ENCODE data around the gene LPCAT4.
A peak's percentile ranks its signal among the peaks of the same experiment; 100 is the strongest.
"Not testable (repeated sequence)": the region's sequence is repeated elsewhere in the genome, so short reads cannot be mapped to it uniquely, and the experiment has no call there.

Gene LPCAT4

DNA sequence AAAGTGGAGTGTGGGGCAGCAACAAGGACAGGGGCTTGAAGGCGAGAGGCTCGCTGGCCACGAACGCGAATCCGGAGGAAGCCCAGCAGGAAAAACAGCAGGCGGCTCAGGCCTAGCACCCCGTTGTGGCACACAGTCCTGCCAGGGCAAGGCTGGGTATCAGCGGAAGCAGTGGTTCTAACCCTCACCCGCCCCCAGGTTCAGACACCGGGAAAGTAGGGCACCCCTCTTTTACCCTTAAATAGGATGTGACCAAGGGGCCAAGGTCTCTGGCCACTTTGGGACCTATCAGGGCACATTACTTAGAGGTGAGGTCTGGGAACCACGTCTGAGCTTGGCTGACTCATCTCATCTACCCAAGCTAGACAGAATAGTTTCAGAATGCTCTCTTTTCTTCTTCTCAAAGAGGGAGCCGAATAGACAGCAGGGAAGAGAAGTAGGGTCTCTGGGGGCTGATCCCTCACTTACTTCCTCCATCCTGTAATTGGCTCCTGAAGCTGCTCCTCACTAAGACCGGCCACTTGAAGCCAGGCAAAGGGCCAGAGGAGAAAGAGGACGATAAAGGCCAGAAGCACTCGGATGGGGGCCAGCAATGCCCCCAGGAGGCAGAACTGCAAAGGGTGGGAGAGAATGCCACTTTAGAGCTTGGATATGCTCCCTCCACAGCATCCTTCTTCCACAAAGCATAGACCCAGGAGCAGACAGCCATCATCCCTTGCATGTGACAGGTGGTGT lies 1.7 kb downstream of the LPCAT4 start:
- in situ Hi-C loops (cut with MboI; ENCODE audit: low pct_unique_long_range_greater_than_20kb, low sequenced_read_pairs), result no loop called here
- DNase-seq, result peak; percentile 44

DNA sequence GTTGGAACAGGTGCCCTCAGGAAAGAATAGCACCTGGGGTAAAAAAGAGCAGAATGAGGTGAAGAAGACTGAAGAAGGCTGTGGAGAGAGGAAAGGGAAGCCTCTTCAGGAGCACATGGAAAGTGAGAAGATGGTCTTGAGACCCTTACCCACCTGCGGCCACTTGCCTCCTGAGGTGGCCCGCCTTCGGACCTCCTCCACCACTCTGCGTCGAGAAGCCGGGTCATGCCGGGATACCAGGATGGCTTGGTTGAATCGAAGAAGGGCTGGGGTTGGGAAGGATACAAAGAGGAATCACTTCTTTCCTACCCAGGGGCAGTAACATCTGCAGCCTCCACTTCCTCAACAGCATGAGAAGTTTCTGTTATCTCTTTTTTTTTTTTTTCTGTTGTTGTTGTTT lies 3.0 kb downstream of the LPCAT4 start:
- in situ Hi-C loops (cut with MboI; ENCODE audit: low pct_unique_long_range_greater_than_20kb, low sequenced_read_pairs), result no loop called here
- no peak for DNase-seq

DNA sequence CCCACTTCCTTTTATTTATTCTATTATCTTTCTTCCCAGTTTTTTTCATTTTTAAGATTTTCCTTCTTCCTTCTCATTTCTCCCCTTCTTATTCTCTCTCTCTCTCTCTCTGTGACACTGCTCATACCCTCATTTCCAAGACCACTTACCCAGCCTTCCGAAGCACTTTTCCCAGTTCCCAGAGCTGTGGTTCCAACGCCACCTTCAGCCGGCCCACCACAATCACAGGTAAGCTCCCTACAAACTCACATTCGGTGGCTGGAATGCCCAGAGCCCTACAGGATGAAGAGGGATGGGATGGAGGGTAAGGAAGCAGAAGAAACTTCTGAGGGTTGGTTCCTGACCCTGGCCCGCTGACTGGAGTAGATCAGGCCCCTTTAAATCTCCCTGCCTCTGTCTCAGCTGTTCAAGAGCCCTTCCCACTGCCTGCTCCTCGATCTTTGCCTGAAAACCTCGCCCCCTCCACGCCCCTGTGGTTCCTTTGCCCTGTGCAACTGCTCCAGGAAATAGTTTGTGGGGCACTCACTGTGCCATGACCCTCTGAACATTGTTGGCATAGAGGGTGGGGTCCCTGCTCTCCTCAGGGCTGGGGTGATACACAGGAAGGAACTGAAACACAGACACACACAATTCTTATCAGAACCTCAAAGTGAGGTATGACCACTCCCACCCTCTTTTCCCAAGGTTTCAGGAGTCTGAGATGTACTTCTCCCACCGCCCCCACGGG lies 4.8 kb downstream of the LPCAT4 start:
- in situ Hi-C loops (cut with MboI; ENCODE audit: low pct_unique_long_range_greater_than_20kb, low sequenced_read_pairs), result no loop called here

DNA sequence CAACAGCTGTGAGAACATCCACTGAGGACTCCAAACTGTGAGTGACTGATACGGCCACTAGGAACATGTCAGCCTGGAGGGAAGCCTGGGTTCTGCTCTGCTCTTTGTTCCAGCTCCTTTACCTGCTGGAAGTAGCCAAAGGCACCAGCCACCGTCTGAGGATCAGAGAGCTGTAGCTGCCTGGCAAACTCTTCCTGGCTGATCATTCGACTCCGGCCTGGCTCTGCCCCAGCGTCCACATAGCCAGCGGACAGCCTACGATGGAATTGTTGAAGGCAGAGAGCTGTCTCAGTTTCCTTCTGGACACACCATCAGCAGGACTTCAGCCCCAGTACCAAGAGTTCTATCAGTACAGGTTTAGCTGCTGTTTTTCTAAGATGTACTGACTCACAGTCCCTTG lies 5.7 kb downstream of the LPCAT4 start:
- in situ Hi-C loops (cut with MboI; ENCODE audit: low pct_unique_long_range_greater_than_20kb, low sequenced_read_pairs), result no loop called here
- no peak for DNase-seq

More for the DNA sequence above, 4.8 kb downstream of the LPCAT4 start:
- no peak for DNase-seq

DNA sequence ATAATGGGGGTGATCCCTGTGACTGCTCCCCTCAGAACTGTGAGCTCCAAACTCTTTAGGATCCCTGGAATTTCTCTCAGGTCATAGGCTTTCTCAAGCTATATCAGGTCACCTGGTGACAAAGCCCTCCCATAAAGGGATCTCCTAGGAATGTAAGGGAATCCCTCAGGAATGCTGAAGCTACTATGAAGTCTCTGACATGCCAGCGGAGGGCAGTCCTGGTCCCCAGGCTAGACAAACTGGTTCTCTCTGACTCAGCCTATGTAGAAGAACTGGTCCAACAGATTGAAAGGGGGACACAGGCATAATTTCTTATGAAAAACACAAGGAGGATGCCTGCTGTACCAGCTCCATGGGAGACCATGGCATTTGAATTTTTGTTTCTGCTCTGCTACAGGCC lies 6.7 kb downstream of the LPCAT4 start:
- no peak for DNase-seq
- in situ Hi-C loops (cut with MboI; ENCODE audit: low pct_unique_long_range_greater_than_20kb, low sequenced_read_pairs), result no loop called here

DNA sequence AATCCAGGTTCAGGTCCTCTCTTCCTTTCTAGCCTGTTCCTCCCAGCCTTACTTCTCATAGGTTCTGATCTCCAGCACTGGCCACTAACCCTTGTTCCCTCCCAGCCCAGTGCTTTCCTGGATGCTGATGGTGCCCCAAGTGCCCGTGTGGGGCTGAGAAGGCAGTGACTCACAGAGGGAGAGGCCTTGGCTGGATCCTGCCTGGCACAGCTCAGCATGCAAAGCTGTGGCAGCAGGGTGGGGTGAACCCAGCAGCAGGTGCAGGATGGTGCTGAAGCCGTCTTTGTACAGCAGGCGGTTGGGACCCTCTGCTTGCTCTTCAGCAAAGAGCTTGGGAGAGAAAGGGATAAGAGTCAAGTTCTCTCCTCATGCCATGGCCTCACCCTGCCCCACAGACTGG lies 7.6 kb downstream of the LPCAT4 start:
- in situ Hi-C loops (cut with MboI; ENCODE audit: low pct_unique_long_range_greater_than_20kb, low sequenced_read_pairs), result no loop called here
- no peak for DNase-seq

DNA sequence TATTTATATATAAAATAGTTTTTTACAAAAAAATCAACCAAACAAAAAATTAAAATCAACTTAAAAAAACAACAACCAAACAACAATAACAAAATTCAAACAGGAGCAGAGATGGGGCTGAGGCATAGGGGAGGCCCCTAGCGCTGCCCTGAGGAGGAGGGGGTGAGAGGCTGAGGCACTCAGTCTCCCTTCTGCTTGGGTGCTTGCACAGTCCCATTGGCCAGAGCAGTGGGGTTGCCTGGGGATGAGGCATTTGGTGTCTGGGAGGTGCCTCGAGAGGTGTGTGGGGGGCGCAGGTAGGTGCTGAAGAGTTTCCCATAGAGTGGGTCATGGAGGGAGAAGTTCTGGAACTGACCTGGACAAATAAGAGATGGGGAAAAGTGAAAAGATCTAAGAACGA lies 8.0 kb downstream of the LPCAT4 start:
- DNase-seq, result no peak
- in situ Hi-C loops (cut with MboI; ENCODE audit: low pct_unique_long_range_greater_than_20kb, low sequenced_read_pairs), result no loop called here

DNA sequence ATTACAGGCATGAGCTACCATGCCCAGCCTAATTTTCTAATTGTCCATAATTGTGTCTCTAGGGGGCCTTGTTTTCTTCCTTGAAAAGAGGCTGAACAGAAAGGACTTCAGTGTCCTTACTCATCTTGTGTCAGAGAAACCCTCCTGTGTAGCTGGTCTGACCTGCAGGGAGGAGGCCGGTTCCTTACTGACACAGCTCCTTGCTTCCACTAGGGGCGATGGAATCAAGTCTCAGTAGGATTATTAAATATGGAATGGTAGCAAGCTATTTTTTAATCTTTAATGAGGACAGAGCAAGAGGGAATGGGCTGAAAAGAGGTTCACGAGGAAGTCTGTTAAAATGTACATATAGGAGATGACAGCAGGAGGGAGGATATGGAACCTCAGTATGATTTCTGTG lies 8.6 kb downstream of the LPCAT4 start:
- in situ Hi-C loops (cut with MboI; ENCODE audit: low pct_unique_long_range_greater_than_20kb, low sequenced_read_pairs), result no loop called here

DNA sequence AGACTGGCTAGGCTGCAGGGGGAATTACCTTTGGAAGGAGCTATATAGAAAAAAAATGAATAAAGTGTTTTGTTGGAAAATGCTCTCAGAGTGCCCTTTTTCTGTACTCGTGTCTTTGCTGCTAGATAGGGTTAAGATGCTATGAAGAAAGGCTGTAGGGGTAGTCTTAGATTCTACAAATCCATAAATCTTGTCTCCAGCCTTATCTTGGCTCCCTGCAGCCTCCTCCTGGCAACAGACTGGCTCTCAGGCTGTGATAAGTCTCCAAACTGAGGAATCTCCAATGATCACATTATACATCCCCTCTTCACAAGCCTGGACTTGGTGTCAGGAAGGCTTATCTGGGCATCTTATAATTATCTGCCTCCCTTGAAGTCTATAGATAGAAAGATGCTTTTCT lies 9.3 kb downstream of the LPCAT4 start:
- in situ Hi-C loops (cut with MboI; ENCODE audit: low pct_unique_long_range_greater_than_20kb, low sequenced_read_pairs), result no loop called here

More for the DNA sequence above, 8.6 kb downstream of the LPCAT4 start:
- no peak for DNase-seq

DNA sequence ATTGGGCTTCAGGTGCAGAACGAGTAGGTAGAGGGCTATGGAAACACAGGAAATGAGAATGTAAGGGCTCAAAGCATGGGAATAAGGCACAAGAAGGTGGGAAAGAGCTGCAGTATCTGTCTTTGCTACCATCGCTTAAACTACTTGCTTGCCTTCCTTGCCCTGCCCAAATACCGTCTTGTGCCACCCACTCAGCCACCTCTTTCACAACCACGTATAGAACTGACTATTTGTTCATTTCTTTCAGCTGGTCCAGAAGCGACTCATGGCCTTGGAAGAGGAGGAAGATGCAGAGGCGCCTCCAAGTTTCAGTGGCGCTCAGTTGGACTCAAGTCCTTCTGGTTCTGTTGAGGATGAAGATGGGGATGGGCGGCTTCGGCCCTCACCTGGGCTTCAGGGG lies 11.8 kb downstream of the LPCAT4 start:
- DNase-seq, result no peak
- in situ Hi-C loops (cut with MboI; ENCODE audit: low pct_unique_long_range_greater_than_20kb, low sequenced_read_pairs), result no loop called here

More for the DNA sequence above, 9.3 kb downstream of the LPCAT4 start:
- no peak for DNase-seq

DNA sequence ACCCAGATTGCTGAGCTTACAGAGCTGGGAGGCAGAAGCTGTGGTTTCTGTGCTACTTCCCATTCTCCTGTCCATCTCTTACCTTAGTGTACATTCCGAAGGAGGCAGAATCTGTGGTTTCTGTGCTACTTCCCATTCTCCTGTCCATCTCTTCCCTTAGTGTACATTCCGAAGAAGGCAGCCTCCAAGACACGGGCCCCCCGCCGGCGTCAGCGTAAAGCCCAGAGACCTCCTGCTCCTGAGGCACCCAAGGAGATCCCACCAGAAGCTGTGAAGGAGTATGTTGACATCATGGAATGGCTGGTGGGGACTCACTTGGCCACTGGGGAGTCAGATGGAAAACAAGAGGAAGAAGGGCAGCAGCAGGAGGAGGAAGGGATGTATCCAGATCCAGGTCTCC lies 12.7 kb downstream of the LPCAT4 start:
- no peak for DNase-seq
- in situ Hi-C loops (cut with MboI; ENCODE audit: low pct_unique_long_range_greater_than_20kb, low sequenced_read_pairs), result no loop called here

DNA sequence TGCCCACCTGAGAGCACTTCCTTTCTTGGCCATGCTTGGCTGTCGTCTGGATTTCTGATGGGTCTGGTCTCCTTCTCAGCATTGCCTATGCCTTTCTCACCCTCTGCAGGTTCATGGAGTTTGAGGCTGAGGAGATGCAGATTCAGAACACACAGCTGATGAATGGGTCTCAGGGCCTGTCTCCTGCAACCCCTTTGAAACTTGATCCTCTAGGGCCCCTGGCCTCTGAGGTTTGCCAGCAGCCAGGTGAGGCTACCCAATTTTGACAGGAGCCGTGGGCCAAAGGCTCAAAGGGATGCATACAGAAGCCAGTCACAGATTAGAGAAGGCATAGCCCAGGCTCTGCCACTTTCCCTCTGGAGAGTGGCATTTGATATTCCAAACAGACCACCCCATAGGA lies 13.4 kb downstream of the LPCAT4 start:
- no peak for DNase-seq
- in situ Hi-C loops (cut with MboI; ENCODE audit: low pct_unique_long_range_greater_than_20kb, low sequenced_read_pairs), result no loop called here

DNA sequence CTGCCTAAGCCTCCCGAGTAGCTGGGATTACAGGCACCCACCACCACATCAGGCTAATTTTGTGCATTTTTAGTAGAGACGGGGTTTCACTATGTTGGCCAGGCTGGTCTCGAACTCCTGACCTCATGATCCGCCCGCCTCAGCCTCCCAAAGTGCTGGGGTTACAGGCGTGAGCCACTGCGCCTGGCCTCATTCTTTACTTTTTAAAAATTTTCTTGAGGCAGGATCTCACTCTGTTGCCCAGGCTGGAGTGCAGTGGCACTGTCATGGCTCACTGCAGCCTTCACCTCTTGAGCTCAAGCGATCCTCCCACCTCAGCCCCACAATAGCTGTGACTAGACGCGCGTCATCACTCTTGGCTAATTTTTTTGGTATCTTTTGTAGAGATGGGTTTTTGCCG lies 14.0 kb downstream of the LPCAT4 start:
- DNase-seq; in situ Hi-C loops (cut with MboI; ENCODE audit: low pct_unique_long_range_greater_than_20kb, low sequenced_read_pairs): not testable (repeated sequence)

DNA sequence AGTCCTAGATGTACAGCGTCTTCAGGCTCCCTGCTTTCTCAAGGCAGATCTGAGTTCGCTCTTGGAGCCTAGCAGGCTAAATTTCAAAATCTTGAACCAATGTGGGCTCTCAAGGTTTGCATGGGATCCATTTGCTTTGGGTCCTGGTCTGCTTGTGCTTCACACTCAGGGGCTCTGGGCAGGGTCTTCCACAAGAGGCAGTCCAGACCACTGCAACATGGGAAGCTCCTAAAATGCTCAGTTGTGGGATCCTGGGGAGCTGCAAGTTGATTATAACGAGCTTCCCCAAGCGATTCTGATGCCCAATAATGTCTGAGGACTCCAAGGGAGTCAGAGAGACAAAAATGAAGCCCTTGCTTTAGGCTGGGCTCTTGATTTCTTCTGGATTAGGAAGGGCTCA lies 17.2 kb downstream of the LPCAT4 start:
- in situ Hi-C loops (cut with MboI; ENCODE audit: low pct_unique_long_range_greater_than_20kb, low sequenced_read_pairs), result no loop called here
- DNase-seq, result no peak

DNA sequence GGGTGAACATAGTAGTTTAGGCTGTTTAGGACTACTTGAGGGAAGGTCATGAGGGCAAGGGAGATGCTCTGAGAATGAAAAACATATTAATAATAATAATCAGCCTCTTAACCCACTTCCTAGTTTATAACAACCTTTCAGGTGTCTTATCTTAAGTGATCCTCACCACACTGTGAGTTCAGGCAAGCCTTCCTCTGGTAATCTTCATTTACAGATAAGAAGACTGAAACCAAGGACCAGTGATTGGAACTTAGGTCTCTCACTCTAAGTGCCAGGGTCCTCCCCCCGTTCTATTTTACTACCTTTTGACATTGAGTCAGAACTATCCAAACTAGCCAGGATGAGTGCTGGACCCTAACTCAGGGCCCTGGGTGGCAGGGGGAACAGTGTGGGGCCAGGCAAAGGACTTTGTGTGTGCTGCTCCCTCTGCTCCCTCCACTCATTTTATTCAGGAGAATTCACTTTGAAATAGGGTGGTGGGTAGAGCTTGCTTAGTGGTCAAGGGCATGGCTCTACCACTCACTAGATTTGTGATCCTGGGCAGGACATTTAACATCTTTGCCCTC lies 18.2 kb downstream of the LPCAT4 start:
- no peak for DNase-seq
- in situ Hi-C loops (cut with MboI; ENCODE audit: low pct_unique_long_range_greater_than_20kb, low sequenced_read_pairs), result no loop called here

DNA sequence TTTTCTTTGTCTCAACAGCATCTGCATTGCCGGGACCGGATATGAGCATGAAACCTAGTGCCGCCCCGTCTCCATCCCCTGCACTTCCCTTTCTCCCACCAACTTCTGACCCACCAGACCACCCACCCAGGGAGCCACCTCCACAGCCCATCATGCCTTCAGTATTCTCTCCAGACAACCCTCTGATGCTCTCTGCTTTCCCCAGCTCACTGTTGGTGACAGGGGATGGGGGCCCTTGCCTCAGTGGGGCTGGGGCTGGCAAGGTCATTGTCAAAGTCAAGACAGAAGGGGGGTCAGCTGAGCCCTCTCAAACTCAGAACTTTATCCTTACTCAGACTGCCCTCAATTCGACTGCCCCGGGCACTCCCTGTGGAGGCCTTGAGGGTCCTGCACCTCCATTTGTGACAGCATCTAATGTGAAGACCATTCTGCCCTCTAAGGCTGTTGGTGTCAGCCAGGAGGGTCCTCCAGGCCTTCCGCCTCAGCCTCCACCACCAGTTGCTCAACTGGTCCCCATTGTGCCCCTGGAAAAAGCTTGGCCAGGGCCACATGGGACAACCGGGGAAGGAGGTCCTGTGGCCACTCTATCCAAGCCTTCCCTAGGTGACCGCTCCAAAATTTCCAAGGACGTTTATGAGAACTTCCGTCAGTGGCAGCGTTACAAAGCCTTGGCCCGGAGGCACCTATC lies 18.9 kb downstream of the LPCAT4 start:
- in situ Hi-C loops (cut with MboI; ENCODE audit: low pct_unique_long_range_greater_than_20kb, low sequenced_read_pairs), result no loop called here
- DNase-seq, result no peak

DNA sequence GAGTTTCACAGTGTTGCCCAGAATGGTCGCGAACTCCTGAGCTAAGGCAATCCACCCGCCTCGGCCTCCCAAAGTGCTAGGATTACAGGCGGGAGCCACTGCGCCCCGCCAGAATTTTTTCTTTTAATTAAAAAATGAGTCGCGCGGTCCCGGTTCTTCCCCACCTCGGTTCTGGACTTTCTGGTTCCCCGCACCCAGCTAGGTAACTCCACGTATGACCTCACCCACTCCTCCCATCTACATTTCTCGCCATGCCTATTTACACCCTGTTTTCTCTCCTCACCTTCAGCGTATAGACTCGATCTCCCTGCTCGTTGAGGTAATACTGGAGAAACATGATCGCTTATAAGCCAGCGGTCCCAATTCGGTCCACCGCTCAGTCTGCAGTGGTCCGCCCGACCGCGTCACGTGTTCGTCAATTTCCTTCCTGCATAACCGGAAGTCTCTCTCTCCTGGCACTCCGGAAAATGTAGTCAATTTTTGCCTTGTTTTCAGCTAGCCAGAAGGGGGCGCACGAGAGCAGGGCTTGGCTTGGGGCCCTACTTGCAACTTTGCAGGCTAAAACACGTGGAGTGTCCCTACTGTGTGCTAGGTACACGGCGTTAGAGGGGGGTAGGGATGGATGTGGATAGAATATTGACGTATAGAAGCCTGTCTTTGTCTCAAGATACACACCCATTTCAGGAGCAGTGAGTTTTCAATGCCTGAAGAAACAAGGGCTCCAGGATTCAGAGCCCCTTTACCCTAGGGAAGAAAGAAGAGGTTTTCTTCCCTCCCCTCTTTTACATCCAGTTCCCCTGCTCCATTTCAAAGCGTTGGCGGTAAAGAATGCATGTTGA lies 24.0 kb downstream of the LPCAT4 start, which contains the start of the genes NOP10 and NUTM1:
NOP10 (minus strand) TSS at position 400 of the 839 bp plus-strand sequence; CDS start at position 337, 63 bp downstream.
NUTM1 (plus strand) TSS at position 579 of the 839 bp plus-strand sequence. CDS start 382 bp downstream, outside the sequence.
- in situ Hi-C loops (cut with MboI; ENCODE audit: low pct_unique_long_range_greater_than_20kb, low sequenced_read_pairs), result no loop called here
- peak; percentile 96 for DNase-seq

DNA sequence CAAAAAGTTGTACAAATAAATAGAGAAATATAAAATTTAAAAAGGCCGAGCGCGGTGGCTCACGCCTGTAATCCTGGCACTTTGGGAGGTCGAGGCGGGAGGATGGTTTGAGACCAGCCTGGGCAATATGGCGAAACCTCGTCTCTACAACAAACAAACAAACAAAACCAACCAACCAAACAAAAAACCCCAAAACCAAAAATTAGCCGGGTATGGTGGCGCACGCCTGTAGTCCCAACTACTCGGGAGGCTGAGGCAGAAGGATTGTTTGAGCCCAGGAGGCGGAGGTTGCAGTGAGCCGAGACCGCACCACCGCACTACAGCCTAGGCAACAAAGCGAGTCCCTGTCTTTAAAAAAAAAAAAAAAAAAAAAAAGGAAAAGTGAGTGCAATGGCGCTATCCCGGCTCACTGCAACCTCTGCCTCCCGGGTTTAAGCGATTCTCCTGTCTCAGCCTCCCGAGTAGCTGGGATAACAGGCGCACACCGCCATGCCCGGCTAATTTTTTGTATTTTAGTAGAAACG lies 24.7 kb downstream of the LPCAT4 start:
- in situ Hi-C loops (cut with MboI; ENCODE audit: low pct_unique_long_range_greater_than_20kb, low sequenced_read_pairs), result not testable (repeated sequence)
- DNase-seq, result peak; percentile 36

All from KBM-7 (cell line).